Activated T-helper 1 cell treated with anti-CD3 and anti-CD28 coated beads, Interleukin-12 subunit alpha, Interleukin-12 subunit beta, Interleukin-2, Interleukin-4 antibody, amounts not matched to agents 30 ng/mL and 10 ng/mL and 1 ng/mL, durations not matched to agents 14 hours and 24 hours and 36 hours (primary cell): ENCODE measurements around the gene TMEM184C. TPM values are rescaled to one million over a fixed set of nuclear protein-coding genes. Genes with fewer than 3 reads are reported as not detected.

Source experiments
- DNase-seq: peaks from one replicate; pipeline ENCODE4 v3.0.0; 2021; ENCODE audit warnings: low spot score
- H3K27ac Mint-ChIP-seq: one replicate; pipeline ENCODE4 v1.8.0; 2021; ENCODE audit warnings: mild to moderate bottlenecking, mixed read lengths
- H3K27me3 Mint-ChIP-seq: one replicate; pipeline ENCODE4 v1.8.0; 2022; ENCODE audit warnings: mild to moderate bottlenecking, moderate library complexity, mixed read lengths; ENCODE audit not compliant: insufficient read depth
- H3K36me3 Mint-ChIP-seq: one replicate; pipeline ENCODE4 v1.8.0; 2021; ENCODE audit warnings: low read depth, mixed read lengths
- H3K4me1 Mint-ChIP-seq: one replicate; pipeline ENCODE4 v1.8.0; 2021; ENCODE audit warnings: low read depth, mixed read lengths
- H3K4me3 Mint-ChIP-seq: one replicate; pipeline ENCODE4 v1.8.0; 2021; ENCODE audit warnings: mild to moderate bottlenecking, moderate library complexity, mixed read lengths
- H3K9me3 Mint-ChIP-seq: one replicate; pipeline ENCODE4 v1.8.0; 2021; ENCODE audit warnings: mixed read lengths
- intact Hi-C: fragments of 100-400 bp; cut with micrococcal nuclease; formaldehyde crosslinking; loops from one replicate; pipeline ENCODE4 v1.15.1; 2024
- total RNA-seq: library from RNA; stranded (reverse); gene quantifications from 2 replicates; pipeline ENCODE4 v1.2.3, GENCODE V29; 2022

Gene TMEM184C
- total RNA-seq, 1 donor from 2014 or later = 21.6 TPM

DNA sequence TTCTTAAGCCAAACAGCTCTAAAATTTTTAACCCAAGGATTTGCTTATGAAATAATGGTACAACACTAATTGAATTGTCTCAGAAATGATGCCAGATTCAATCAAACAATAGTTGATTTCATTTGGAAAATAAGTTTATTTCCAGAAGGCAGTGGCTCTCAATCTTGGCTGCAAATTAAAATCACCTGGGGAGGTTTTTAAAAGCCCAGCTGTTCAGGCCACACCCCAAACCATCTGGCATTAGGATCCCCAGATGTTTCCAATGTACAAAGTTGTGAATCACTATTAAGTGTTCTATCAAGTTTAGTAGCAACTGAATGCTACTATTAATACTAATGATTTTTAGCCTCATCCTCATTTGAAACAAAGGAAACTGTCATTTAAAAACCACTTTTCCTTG, 22.2 kb downstream of the TMEM184C start:
- H3K27me3 Mint-ChIP-seq = no peaks in the 10 kb centered on the region
- H3K36me3 Mint-ChIP-seq = peaks cover 46% of the 10 kb centered on the region
- H3K27ac Mint-ChIP-seq = no peak overlapping the region
- DNase-seq = no peak
- peaks cover 6% of the 10 kb centered on the region for H3K4me1 Mint-ChIP-seq
- H3K4me3 Mint-ChIP-seq = no peak overlapping the region
- intact Hi-C loops = loop anchor here (2.0 kb wide), 1 partner anchor 23 kb away; the partner anchor contains the start of gene TMEM184C
- H3K9me3 Mint-ChIP-seq = no peaks in the 10 kb centered on the region

DNA sequence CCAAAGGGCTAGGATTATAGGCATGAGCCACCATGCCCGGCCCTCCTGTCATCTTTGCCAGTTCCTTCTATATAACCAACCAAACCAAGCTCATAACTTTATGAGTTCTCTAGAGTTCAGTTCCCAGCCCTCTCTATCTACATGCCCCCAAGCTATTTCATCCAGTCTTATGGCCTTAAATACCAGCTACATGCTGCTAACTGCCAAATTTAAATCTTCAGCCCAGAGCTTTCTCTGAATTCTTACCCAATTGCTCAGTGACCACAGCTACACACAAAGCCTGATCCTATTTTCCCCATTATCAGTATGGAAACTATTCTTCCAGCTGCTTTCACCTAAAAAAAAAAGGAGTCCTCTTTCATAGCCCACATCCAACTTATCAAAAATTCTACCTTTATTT, 23.1 kb downstream of the TMEM184C start:
- H3K9me3 Mint-ChIP-seq = no peaks in the 10 kb centered on the region
- intact Hi-C loops = no loop called here
- H3K36me3 Mint-ChIP-seq = peaks cover 47% of the 10 kb centered on the region

DNA sequence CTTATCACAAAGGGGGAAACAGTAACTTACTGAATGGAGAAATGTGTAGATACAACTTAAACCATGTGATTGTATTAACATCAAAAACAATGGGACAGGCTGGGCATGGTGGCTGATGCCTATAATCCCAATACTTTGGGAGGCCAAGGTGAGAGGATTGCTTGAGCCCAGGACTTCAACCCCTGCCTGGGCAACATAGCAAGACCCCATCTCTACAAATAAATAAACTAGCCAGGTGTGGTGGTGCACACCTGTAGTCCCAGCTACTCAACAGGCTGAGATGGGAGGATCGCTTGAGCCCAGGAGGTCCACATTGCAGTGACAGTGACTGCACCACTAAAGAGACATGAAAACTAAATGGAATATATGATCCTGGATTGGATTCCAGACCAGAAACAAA, 26.4 kb downstream of the TMEM184C start:
- Mint-ChIP-seq H3K4me1 (peaks cover 6% of the 10 kb centered on the region), H3K27me3 (no peaks in the 10 kb centered on the region), H3K36me3 (peaks cover 30% of the 10 kb centered on the region), H3K27ac (no peak overlapping the region), H3K9me3 (no peaks in the 10 kb centered on the region), H3K4me3 (no peak overlapping the region)
- intact Hi-C loops = no loop called here
- DNase-seq = no peak

More for the DNA sequence above, 23.1 kb downstream of the TMEM184C start:
- no peaks in the 10 kb centered on the region for H3K27me3 Mint-ChIP-seq
- H3K27ac Mint-ChIP-seq = no peak overlapping the region
- no peak overlapping the region for H3K4me3 Mint-ChIP-seq
- DNase-seq = no peak
- peaks cover 6% of the 10 kb centered on the region for H3K4me1 Mint-ChIP-seq

DNA sequence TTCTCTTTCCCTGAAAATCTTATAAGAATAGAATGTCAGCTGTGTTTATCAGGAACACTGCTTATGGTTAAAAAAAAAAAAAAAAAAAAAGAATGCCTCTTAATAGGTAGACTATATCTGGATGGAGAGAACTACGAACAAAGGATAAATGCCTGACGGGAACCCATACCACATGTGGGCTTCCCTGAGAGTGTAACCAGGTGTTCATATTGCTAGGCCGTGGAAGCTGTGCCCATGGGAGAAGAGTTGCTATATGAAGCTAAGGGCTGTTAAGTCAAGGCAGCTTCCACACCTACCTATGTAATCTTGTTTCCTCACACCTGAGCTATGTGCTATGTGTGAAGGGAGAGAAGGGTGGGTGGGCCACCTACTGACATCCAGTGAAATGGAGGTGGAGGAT, 27.3 kb downstream of the TMEM184C start:
- no peak for DNase-seq
- intact Hi-C loops = no loop called here
- no peaks in the 10 kb centered on the region for H3K9me3 Mint-ChIP-seq
- H3K27me3 Mint-ChIP-seq = no peaks in the 10 kb centered on the region
- no peak overlapping the region for H3K27ac Mint-ChIP-seq
- no peaks in the 10 kb centered on the region for H3K4me1 Mint-ChIP-seq
- peaks cover 28% of the 10 kb centered on the region for H3K36me3 Mint-ChIP-seq
- H3K4me3 Mint-ChIP-seq = no peak overlapping the region

DNA sequence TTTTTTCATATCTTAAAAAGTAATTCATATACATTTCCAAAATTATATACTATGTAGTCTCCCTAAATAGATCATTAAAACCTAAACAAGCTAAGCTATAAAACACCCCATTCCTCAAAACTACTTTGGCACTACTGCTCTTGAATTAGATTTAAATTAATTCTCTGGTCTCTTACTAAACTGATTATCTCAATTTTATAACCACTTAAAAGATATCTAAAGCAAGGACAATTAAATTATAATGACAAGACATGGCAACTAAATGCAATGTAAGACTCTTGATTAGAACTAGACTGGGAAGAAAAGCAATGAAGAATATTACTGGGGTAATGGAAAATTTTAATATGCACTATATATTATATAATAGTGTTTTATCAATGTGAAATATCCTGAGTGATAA, 27.9 kb downstream of the TMEM184C start:
- H3K27me3 Mint-ChIP-seq = no peaks in the 10 kb centered on the region
- H3K27ac Mint-ChIP-seq = no peak overlapping the region
- peaks cover 30% of the 10 kb centered on the region for H3K36me3 Mint-ChIP-seq
- H3K9me3 Mint-ChIP-seq = no peaks in the 10 kb centered on the region
- intact Hi-C loops = no loop called here
- no peak for DNase-seq
- H3K4me1 Mint-ChIP-seq = no peaks in the 10 kb centered on the region
- H3K4me3 Mint-ChIP-seq = no peak overlapping the region

DNA sequence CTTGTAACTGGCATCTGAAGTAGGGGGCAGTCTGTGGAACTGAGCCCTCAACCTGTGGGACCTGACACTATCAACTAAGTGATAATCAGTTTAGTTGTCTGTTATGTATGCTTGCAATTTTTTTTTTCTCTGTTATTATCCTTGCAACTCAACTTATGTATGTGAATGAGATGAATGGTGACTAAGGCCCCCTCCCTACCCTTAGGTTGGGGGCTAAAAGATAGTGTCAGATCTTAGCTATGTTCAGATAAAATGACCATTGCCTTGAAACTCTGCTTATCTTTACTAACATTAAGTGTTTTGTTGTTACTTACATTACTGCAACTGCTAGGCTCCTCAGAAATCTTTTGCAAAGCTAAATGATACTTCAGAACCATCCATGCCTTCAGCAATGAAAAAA, 31.5 kb downstream of the TMEM184C start:
- no peak for DNase-seq
- Mint-ChIP-seq H3K36me3 (peaks cover 20% of the 10 kb centered on the region), H3K4me1 (no peaks in the 10 kb centered on the region), H3K9me3 (no peaks in the 10 kb centered on the region), H3K27ac (no peak overlapping the region), H3K4me3 (no peak overlapping the region), H3K27me3 (no peaks in the 10 kb centered on the region)
- intact Hi-C loops = no loop called here

DNA sequence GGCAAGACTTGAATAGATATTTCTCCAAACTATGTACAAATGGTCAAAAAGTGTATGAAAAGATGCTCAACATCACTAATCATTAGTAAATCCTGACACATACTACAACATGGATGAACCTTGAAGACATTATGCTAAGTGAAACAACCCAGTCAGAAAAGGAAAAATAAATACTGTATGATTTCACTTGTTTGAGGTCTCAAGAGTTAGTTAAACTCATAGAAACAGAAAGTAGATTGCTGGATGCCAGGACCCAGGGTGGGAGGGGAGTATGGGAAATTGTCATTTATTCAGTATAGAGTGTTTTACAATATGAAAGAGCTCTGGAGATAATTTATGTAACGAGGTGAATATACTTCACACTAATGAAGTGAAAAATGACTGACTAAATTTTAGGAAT, 34.4 kb downstream of the TMEM184C start:
- intact Hi-C loops = no loop called here
- Mint-ChIP-seq H3K9me3 (no peaks in the 10 kb centered on the region), H3K4me1 (no peaks in the 10 kb centered on the region), H3K27me3 (no peaks in the 10 kb centered on the region), H3K36me3 (peaks cover 18% of the 10 kb centered on the region), H3K4me3 (no peak overlapping the region), H3K27ac (no peak overlapping the region)
- no peak for DNase-seq

DNA sequence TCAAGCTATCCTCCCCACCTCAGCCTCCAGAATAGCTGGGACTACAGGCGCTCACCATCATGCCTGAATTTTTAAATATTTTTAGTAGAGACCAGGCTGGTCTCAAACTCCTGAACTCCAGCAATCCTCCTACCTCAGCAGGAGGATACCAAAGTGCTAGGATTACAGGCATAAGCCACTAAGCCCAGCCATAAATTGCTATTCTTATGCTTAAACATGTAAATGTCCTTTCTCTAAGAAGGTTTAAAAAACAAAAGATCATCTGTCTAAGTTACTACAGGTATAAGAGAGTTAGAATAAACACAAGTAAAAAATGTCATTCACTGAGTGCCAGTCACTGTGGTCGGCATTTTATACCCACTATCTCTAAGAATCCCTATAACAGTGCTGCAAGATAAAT, 38.4 kb downstream of the TMEM184C start:
- H3K36me3 Mint-ChIP-seq = peaks cover 15% of the 10 kb centered on the region

DNA sequence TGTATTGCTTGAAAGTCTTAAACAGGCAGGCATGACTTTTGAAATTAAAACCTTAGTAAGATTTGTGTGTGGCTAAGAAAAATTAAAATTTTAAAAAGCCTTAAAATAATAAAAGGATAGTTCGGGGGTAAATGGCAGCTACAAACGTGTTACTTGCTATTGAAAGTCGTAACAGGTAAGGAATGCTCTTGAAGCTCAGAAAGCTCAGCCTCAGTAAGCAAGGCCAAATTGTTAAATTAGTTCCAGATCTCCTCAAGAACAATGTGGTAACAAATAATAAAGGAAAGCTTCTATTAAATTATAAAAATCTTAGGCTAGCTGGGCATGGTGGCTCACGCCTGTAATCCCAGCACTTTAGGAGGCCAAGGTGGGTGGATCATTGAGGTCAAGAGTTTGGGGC, 41.3 kb downstream of the TMEM184C start:
- Mint-ChIP-seq H3K36me3 (peaks cover 12% of the 10 kb centered on the region), H3K9me3 (no peaks in the 10 kb centered on the region), H3K27me3 (no peaks in the 10 kb centered on the region), H3K4me1 (no peaks in the 10 kb centered on the region), H3K27ac (no peak overlapping the region), H3K4me3 (no peak overlapping the region)
- intact Hi-C loops = no loop called here
- DNase-seq = no peak

More for the DNA sequence above, 38.4 kb downstream of the TMEM184C start:
- no peaks in the 10 kb centered on the region for H3K4me1 Mint-ChIP-seq
- H3K27me3 Mint-ChIP-seq = no peaks in the 10 kb centered on the region
- H3K27ac Mint-ChIP-seq = no peak overlapping the region
- no peak for DNase-seq
- H3K9me3 Mint-ChIP-seq = no peaks in the 10 kb centered on the region
- intact Hi-C loops = no loop called here
- no peak overlapping the region for H3K4me3 Mint-ChIP-seq

DNA sequence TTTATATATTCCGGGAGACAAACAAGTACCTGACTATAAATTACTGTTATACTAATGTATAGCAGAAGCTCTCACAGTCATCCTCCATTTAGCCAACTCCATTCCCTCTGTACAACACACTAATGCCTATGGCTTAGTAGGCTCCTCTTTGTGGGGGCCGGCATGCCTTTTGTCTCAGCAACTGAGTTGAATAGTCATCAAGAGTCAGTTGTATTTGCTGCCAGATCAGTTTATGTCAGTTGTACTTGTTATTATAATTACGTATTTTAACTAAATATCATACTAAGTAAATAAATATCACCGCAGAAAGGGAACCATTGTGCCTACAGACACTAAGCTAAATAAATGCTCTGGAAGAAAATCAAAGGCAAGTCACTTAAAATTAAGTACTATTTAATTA, 56.9 kb downstream of the TMEM184C start:
- Mint-ChIP-seq H3K9me3 (no peaks in the 10 kb centered on the region), H3K36me3 (peaks cover 22% of the 10 kb centered on the region), H3K4me1 (no peaks in the 10 kb centered on the region), H3K4me3 (no peak overlapping the region), H3K27ac (no peak overlapping the region), H3K27me3 (no peaks in the 10 kb centered on the region)
- intact Hi-C loops = no loop called here
- DNase-seq = no peak

DNA sequence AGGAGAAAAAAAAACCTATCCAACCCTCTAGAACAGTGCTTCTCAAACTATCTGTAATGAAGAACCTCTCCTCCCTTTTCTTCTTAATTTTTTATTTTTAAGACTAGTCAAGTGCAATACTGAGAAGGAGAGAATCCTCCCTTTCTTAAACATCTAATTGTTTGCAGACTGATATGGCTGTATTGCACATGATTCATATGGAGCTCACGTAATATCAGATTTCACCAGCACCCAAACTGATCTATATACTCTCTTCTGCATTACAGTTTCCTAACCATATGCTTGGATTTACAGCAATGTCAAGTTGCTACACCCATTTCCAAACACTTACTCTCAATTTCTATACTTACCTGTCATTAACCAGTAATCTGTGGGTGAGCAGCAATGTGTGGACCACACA, 57.3 kb downstream of the TMEM184C start:
- H3K4me3 Mint-ChIP-seq = no peak overlapping the region
- intact Hi-C loops = no loop called here
- no peaks in the 10 kb centered on the region for H3K4me1 Mint-ChIP-seq
- H3K36me3 Mint-ChIP-seq = peaks cover 22% of the 10 kb centered on the region
- no peak overlapping the region for H3K27ac Mint-ChIP-seq
- H3K9me3 Mint-ChIP-seq = no peaks in the 10 kb centered on the region
- H3K27me3 Mint-ChIP-seq = no peaks in the 10 kb centered on the region
- DNase-seq = no peak

DNA sequence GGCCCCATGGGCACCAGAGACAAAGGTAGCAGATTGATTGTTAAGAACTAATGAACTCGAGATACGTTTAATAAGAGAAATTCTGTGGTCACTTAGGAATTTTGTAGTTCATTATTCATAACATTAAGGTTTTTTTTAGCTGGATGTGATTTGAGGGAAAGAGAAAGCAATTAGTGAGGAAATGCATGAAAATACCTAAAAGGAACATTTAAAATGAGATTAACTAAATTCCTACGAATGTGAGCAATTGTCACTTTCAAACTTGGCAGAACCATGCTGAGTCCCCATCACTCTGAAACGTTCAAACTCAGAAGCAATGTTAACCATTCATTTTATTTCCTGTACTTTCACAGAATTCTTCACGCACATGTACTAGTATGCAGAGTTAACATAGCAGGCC, 60.9 kb downstream of the TMEM184C start:
- Mint-ChIP-seq H3K4me3 (no peak overlapping the region), H3K4me1 (peaks cover 18% of the 10 kb centered on the region), H3K27ac (no peak overlapping the region), H3K36me3 (peaks cover 15% of the 10 kb centered on the region), H3K27me3 (no peaks in the 10 kb centered on the region), H3K9me3 (no peaks in the 10 kb centered on the region)
- DNase-seq = no peak
- intact Hi-C loops = no loop called here

DNA sequence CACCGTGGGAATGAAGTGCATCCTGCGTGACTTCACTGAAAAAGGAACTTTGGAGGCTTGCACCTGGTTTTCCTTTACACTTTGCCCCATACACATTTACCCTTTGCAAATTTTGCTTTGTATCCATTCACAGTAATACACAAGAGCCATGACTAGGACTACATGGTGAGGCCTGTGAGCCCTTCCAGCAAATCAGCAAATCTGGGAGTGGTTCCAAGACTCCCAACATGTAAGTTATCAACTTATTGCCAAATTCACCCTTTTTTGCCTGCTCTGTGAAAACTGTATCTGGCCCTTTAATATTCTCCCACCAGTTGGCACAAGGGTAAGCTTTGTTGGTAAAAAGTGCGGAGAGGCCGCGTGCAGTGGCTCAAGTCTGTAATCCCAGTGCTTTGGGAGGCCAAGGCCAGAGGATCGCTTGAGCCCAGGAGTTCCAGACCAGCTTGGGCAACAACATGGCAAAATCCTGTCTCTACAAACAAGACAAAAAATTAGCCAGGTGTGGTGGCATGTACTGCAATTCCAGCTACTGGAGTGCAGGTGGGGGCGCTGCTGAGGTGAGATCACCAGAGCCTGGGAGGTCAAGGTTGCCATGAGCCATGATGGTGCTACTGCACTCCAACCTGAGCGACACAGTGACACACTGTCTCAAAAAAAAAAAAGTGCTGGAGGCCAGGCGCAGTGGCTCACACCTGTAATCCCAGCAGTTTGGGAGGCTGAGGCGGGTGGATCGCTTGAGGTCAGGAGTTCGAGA, 61.8 kb downstream of the TMEM184C start:
- no peak for DNase-seq
- Mint-ChIP-seq H3K4me1 (peaks cover 20% of the 10 kb centered on the region), H3K9me3 (no peaks in the 10 kb centered on the region), H3K27me3 (no peaks in the 10 kb centered on the region), H3K36me3 (peaks cover 10% of the 10 kb centered on the region), H3K4me3 (no peak overlapping the region), H3K27ac (no peak overlapping the region)
- intact Hi-C loops = no loop called here

DNA sequence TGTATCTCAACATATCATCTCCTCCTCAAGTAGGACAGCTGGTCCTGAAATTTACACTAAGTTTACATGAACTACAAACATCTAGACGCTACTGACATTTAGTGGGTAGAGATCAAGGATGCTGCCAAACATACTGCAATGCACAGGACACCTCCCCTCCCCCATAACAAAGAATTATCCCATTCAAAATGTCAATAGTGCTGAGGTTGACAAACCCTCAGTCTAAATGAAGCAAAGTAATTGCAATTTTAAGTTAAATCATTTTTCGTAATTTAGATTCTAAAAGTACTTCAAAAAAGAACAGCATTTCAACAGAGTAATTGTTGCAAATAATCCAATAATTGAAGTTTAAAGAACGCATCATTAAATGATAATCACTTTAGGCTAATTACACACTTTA, 65.6 kb downstream of the TMEM184C start:
- peaks cover 7% of the 10 kb centered on the region for H3K27me3 Mint-ChIP-seq
- no peaks in the 10 kb centered on the region for H3K9me3 Mint-ChIP-seq
- DNase-seq = no peak
- peaks cover 9% of the 10 kb centered on the region for H3K36me3 Mint-ChIP-seq
- intact Hi-C loops = loop anchor here (5.0 to 10.0 kb wide), 2 partner anchors 168 to 760 kb away; partner anchors contain the start of gene NR3C2
- peak overlapping the region; percentile 90 for H3K27ac Mint-ChIP-seq
- peak overlapping the region; percentile 92 for H3K4me3 Mint-ChIP-seq
- peaks cover 30% of the 10 kb centered on the region for H3K4me1 Mint-ChIP-seq
